ENCODE results near the gene FKBP11. TPM values are rescaled to one million over a fixed set of nuclear protein-coding genes. Genes with fewer than 3 reads are reported as not detected.

FKBP11 gene
- total RNA-seq, result 45.0 TPM

GRCh38 chr12:48925304-48926011 lies at the start of gene FKBP11:
FKBP11 (minus strand) TSS chr12:48925492; CDS start chr12:48925428, 64 bp downstream.
- DNase-seq (ENCODE audit: low spot score) (peak; percentile 72), ATAC-seq (peak; percentile 97)

GRCh38 chr12:48973941-48974673 lies 48.8 kb upstream of the FKBP11 start:
- ATAC-seq (peak; percentile 63), DNase-seq (ENCODE audit: low spot score) (no peak)

GRCh38 chr12:48973531-48973930 lies 48.2 kb upstream of the FKBP11 start:
- ATAC-seq (peak; percentile 47), DNase-seq (ENCODE audit: low spot score) (no peak)

- DNase-seq (ENCODE audit: low spot score), result no peak
- no peak for ATAC-seq
Observed at GRCh38 chr12:48972952-48973483, 47.7 kb upstream of the FKBP11 start.

- DNase-seq (ENCODE audit: low spot score) (no peak), ATAC-seq (no peak)
Observed at GRCh38 chr12:48972213-48972951, 47.1 kb upstream of the FKBP11 start.

- ATAC-seq (no peak), DNase-seq (ENCODE audit: low spot score) (no peak)
Observed at GRCh38 chr12:48970702-48971334, 45.5 kb upstream of the FKBP11 start.

GRCh38 chr12:48969833-48970701 lies 44.8 kb upstream of the FKBP11 start:
- DNase-seq (ENCODE audit: low spot score), result no peak
- no peak for ATAC-seq

GRCh38 chr12:48969160-48969771 lies 44.0 kb upstream of the FKBP11 start:
- DNase-seq (ENCODE audit: low spot score) (no peak), ATAC-seq (no peak)

GRCh38 chr12:48968467-48968866 lies 43.2 kb upstream of the FKBP11 start:
- no peak for DNase-seq (ENCODE audit: low spot score)
- no peak for ATAC-seq

- no peak for DNase-seq (ENCODE audit: low spot score)
- no peak for ATAC-seq
Observed at GRCh38 chr12:48967991-48968390, 42.7 kb upstream of the FKBP11 start.

- ATAC-seq, result no peak
- no peak for DNase-seq (ENCODE audit: low spot score)
Observed at GRCh38 chr12:48966177-48966895, 41.0 kb upstream of the FKBP11 start.

- no peak for DNase-seq (ENCODE audit: low spot score)
- ATAC-seq, result peak; percentile 25
Observed at GRCh38 chr12:48965298-48965838, 40.1 kb upstream of the FKBP11 start.

GRCh38 chr12:48961801-48962200 lies 36.5 kb upstream of the FKBP11 start:
- no peak for DNase-seq (ENCODE audit: low spot score)
- ATAC-seq, result no peak

GRCh38 chr12:48961331-48961730 lies 36.0 kb upstream of the FKBP11 start:
- ATAC-seq (no peak), DNase-seq (ENCODE audit: low spot score) (no peak)

GRCh38 chr12:48960834-48961233 lies 35.5 kb upstream of the FKBP11 start:
- DNase-seq (ENCODE audit: low spot score) (no peak), ATAC-seq (no peak)

- ATAC-seq (no peak), DNase-seq (ENCODE audit: low spot score) (no peak)
Observed at GRCh38 chr12:48958049-48958388, 32.7 kb upstream of the FKBP11 start.

- DNase-seq (ENCODE audit: low spot score) (peak; percentile 94), ATAC-seq (peak; percentile 96)
Observed at GRCh38 chr12:48957141-48958048, 32.1 kb upstream of the FKBP11 start, which contains the start of gene ARF3. ARF3 (minus strand) TSS chr12:48957487; CDS start chr12:48941095, 16,392 bp downstream.

All from left lobe of liver (tissue), 2 donors.